ENCODE results near the gene MCUB.
"Not testable (repeated sequence)": the region's sequence is repeated elsewhere in the genome, so short reads cannot be mapped to it uniquely, and the experiment has no call there.

MCUB gene

DNA sequence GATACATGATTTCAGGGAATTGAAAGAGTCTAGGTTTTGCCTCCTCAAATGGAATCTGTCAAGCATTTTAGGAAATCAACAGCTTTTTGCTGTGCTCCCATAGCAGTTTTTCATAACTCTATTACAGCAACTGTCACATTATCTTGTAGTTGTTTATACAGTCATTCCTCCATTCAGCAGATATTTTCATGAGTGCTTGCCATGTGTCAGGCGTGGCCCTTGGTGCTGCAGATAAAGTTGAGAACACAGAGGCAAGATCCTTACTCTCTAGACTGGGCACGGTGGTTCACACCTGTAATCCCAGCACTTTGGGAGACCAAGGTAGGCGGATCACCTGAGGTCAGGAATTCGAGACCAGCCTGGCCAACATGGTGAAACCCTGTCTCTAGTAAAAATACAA, 67.3 kb downstream of the MCUB start:
- DNase-seq (ENCODE audit: low read depth, low spot score): no peak

DNA sequence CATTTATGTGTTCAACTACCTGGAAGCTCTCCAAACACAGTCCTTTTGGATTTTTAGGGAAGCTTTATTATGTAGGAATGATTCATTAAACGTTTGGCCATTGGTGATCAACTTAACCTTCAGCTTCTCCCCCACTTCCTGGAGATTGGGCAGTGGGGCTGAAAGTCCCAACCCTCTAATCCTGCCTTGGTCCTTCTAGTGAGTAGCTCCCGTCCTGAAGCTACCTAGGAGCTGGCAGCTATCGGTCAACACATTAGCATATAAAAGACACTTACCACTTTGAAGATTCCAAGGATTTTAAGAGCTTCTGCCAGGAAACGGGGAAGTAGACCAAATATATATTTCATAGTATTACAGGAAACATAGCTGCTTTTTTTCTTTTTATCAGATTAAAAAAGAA, 69.7 kb downstream of the MCUB start:
- no peak for DNase-seq (ENCODE audit: low read depth, low spot score)

DNA sequence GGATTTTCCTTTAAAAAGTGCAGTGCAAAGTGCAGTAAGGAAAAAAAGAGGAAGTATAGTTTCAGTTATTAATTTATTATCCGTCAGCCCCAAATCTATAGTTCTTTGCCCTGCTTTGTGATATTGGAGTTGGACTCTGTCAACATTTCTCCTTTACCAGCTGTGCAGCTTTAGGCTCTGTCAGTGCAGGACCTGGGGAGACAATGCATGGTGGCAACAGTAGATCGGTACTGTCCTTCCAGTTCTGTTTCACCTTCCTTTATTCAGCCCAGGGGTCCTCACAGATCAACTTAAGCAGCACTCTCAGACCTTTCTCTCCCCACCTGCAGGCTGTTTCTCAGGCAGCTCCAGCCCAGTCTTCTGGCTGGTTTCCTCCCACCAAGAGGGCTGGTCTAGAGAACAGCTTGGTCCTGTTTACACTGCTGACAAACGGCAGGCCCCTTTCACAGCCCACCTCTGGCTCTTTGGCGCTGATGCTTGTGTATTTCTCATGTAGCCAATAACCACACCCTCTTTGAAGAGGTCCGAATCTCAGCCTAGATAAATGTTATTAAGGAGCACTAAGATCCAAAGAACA, 71.6 kb downstream of the MCUB start:
- peak; percentile 77 for DNase-seq (ENCODE audit: low read depth, low spot score)

DNA sequence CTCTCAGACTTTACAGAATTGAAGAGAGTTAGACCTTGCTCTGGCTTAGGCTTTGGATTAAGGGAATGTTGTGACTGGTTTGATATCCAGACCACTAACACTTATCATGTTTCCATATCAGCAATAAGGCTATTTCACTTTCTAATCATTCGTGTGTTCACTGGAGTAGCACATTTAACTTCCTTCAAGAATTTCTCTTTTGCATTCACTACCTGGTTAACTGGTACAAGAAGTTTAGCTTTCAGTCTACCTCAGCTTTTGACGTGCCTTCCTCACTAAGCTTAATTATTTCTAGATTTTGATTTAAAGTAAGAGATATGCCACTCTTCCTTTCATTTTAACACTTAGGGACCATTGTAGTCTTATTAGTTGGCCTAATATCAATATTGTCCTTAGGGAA, 80.6 kb downstream of the MCUB start:
- DNase-seq (ENCODE audit: low read depth, low spot score): no peak

DNA sequence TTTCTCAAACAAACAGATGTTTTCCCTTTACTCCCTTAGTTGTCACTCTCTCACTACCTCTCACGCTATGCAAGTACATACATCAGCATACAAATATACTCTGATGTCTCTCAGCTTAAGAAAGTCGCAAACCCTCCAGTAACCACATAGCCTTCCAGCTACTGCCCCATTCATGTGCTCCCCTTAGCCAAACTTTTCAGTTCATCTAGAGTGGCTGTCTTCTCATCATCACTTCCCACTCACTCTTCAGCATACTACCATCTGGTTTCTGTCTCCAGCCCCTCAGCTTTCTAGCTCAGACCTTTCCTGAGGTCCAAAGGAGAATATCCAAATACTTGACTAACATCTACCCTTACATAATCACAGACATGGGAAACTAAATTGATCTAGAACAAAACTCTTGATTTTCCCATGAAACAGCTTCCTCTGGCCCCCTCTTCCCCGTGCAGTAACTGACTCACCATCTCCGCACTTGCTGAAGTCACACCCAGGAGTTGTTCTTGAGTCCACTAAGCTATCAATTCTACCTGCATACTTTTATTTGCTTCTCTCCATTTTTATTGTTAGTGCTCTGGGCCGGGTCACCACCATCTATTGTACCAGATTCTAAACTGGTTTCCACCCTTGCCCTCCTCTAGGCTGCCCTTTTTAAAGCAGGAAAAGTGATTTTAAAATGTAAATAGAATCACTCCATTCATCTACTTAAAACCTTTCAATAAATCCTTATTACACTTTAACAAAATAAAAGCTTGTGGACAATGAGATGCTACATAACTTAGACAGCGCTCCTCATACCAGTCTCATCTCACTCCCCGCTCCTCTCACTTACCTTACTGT, 86.0 kb downstream of the MCUB start:
- no peak for DNase-seq (ENCODE audit: low read depth, low spot score)

DNA sequence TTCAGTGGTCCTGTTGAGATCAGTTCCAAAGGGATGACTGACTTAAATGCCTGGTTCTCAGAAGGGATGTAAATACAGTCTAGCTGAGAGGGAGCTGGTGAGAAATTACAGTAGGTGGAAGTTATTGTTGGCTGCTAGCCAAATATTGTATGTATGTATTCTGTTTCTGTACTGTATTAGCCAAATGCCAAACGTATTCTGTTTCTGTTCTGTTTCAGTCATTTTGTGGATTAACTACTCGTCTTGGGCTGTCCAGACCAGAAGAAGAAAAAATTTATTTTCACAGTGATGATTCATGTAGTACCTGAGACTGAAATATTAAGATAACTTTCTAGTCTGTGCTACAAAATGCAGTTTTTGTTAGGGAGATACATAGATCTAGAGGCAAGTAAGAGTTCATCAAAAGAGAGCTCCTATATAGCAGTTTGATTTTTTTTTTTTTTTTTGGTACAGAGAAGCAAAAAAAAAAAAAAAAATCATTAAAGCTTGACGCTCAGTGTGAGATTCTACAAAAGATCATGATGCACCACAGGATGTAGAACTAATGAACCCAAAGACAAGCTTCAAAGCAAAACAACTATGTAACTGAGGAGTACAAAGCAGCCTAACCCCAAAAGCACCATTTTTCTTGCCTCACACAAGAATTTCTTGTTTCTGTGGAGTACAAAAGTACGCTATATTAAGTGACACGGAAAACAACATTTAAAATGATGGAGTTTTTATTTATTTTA, 88.4 kb downstream of the MCUB start:
- no peak for DNase-seq (ENCODE audit: low read depth, low spot score)

DNA sequence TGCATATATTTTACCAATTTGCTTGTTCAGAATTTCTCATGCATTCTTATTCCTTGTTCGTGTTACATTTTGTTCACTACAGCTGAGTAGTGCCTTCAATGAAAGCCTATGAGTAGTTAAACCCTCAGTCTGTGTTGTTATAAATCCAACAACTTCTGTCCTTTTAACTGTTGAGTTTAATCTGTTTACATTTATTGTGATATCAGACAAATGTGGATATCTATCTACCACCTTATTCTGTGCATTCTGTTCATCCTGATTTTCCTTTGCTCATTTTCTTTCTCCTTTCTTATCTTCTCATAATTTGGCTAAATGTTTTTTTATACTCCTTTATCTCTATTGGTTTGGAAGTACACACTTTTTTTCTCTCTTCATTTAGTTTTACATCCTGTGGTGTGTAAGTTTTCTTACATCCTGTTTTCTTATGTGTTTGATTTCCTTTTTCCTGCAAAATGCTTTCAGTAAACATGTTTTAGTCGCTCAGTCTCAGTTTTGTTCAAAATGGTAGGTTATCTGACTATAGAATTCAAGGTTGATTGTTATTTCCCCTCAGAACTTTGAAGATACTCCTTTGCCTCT, 89.0 kb downstream of the MCUB start:
- no peak for DNase-seq (ENCODE audit: low read depth, low spot score)

DNA sequence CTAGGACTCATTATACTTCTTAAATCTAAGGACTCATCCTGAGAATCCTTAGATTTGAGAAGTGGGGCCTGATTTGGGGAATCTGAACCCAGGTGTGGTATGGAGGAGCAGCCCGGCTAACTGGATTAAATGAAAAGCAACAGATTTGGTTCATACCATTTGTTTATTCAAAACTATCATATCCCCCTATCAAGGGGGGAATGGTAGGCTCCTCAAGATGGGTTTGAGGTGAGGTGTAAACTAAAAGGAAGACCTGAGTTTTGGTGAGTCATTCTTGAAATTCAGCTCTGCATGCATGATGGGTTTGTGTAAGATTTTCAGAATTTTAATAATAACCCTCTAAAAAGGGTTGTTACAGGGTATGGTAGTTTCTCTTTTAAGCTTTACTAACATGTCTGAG, 89.8 kb downstream of the MCUB start:
- no peak for DNase-seq (ENCODE audit: low read depth, low spot score)

DNA sequence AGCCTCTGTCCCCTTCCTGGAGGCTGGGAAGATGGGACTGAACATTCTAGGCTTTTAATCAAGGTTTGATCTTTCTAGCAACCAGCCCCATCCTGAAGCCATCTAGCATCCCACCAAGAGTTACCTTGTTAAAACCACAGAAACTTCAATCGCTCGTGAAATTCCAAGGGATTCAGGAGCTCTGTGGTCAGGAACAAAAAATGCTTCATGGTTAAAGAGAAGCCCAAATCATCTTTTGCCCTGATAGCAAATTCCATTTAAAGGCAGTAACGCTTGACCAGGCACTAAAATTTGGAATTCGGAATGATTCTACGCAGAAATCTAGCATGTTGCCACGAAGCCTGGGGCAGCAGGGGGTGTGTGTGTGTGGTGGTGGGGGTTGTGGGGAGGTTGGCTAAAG, 95.3 kb downstream of the MCUB start:
- no peak for DNase-seq (ENCODE audit: low read depth, low spot score)

DNA sequence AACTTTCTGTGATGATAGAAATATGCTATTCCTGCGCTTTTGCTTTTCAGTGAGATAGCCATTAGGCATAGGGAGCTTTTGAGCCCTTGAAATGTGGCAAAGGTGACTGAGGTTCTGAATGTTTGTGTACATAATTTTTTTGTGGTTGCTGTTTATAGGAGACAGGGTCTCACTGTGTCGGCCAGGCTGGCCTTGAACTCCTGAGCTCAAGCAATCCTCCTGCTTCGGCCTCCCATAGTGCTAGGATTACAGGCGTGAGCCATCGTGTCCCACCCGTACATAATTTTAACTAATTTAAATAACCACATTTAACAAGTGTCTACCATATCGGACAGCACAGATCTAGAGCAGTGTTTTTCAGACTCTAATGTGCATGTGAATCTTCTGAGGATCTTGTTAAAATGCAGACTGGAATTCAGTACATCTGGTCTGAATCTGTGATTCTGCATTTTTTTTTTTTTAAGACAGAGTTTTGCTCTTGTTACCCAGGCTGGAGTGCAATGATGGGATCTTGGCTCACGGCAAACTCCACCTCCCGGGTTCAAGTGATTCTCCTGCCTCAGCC, 97.9 kb downstream of the MCUB start:
- DNase-seq (ENCODE audit: low read depth, low spot score): no peak

DNA sequence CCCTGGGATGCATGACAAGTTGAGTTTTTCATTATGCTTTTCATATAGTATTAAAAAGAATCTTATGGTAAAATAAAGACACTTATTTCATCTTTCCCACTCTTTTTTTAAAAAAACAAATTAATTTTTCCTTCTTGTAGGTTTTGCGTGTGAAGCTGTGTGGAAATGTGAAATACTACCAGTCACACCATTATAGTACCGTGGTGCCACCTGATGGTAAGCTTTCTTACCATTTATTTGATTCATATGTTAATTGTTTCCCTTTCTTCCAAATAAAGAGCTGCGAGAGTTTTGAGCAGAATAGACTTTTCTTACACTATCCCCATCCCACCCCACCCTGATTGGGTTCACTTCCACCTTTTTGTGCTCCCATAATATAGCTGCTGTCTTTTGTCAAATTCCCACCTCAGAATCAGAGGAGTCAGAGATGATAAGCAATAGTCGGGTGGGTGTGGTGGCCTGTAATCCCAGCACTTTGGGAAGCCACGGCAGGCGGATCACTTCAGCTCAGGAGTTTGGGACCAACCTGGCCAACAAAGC, 98.9 kb downstream of the MCUB start:
- no peak for DNase-seq (ENCODE audit: low read depth, low spot score)

DNA sequence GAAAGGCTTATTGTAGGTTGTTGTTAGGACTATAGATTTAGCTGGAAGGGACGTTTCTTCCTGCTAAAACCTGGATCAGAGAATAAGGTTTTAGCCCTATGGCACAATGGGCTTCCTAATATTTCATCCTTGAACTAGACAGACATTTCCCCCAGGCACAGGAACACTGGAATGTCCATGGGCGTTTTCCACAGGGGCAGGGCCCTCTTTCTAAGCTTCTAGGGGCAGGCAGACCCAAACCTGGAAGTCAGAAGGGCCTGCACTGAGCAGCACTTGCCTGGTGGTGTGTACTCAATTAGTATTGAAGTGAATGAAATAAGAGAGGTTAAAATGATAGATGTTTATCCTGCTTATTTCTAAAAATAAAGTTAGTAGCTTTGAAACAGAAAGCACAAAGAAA, 102.1 kb downstream of the MCUB start:
- no peak for DNase-seq (ENCODE audit: low read depth, low spot score)

DNA sequence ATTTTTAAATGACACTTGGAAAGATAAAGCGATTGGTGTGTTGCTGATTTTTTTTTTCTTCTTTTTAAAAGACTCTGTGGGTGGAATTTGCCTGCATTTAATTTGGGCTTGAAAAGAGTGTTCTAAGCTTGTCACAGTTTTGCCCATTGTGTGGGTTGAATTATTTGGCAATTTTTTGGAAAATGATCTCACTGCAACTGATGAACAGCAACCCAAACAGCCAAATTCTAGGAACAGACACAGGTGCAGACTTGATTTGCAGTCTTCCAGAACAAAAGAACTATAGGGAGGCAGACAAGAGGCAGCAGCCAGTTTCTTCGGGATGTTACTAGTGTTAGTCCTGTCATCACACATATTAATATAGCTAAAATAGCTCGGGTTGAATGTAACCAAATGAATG, 102.7 kb downstream of the MCUB start:
- DNase-seq (ENCODE audit: low read depth, low spot score): no peak

DNA sequence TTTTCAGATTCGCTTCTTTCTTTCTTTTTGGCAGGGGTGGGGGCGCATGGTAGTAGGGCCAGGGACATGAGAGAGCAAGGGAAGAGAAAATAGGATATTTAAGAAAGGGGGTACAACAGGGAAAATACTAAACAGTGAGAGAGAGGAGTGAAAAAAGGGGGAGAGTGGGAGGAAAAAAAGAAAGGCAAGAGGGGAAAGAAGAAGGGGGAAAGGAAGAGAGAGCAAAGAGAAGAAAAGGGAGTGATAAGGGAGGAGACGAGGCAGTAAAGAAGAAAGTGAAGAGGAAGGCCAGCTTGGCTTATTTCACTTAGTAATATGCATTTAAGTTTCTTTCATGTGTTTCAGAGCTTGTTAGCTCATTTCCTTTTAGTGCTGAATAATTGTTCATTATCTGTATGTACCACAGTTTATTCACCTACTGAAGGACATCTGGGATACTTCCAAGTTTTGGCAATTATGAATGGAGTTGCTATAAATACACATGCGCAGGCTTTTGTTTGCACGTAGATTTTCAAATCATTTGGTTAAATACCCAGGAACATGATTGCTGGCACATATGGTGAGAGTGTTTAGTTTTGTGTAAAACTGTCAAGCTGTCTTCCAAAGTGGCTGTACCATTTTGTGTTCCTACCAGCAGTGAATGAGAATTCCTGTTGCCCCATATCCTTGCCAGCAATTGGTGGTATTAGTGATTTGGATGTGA, 105.9 kb downstream of the MCUB start:
- no peak for DNase-seq (ENCODE audit: low read depth, low spot score)

DNA sequence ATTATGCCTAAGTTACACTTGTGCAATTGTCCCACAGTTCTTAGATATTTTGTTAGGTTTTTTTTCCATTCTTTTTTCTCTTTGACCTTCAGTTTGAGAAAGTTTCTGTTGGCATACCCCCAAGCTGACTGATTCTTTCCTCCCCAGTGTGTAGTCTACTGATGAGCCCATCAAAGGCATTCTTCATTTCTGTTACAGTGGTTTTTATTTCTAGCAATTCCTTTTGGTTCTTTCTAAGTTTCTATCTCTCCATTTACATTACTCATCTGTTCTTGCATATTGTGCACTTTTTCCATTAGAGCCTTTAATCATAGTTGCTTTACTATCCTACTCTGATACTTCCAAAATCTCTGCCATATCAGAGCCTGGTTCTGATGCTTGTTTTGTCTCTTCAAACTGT, 111.3 kb downstream of the MCUB start:
- no peak for DNase-seq (ENCODE audit: low read depth, low spot score)

DNA sequence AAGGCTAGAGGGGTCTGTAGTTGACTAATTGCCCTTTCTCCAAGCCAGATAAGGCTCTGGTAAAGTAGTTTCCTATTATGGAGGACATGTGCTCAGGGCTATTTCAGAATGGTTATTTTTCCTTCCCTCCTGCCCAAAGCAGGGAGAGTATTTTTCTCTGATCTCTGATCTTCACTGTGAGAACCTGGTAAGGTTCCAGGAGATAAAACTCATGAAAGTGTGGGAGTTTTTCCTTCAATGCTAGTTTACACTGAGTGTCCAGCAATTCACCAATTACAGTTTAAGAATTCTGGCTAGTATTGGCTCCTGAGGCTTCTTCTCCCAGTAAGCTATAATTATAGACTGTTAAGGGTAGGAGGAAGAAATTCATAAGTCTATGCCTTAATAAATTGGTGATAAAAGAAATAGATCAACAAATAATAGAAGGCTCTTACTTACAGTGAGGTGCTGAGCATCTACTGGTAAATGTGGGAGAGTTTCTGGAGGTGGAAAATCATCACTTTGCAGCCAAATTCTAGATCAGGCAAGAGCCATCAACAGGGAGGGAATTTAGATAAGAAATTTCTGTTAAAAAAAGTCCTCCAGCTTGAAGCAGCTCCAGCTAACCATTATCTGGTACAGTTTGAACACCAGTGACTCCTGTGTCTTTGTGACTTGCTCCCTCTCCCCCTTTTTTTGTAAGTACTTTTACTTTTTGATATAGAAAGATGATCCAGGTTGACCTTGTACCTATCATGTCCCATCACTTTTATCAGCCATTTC, 112.3 kb downstream of the MCUB start:
- no peak for DNase-seq (ENCODE audit: low read depth, low spot score)

DNA sequence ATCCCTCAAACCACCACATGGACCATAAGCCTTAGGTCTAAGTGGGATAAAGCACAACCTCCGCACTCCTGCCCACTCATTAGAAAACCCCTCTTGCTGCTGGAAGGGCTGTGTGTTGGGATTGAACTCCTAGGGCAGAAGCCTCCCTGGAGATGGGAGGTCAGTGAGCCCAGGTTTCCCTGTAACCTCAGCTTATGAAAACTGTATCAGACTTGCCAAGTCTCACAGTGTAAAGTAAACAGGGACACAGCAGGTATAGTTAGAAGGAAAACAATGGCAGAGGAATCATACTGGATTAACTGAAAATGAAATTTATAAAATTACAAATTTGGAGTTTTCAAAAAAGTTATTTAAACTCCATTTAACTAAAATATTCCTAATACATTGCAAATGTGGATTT, 113.3 kb downstream of the MCUB start:
- DNase-seq (ENCODE audit: low read depth, low spot score): no peak

DNA sequence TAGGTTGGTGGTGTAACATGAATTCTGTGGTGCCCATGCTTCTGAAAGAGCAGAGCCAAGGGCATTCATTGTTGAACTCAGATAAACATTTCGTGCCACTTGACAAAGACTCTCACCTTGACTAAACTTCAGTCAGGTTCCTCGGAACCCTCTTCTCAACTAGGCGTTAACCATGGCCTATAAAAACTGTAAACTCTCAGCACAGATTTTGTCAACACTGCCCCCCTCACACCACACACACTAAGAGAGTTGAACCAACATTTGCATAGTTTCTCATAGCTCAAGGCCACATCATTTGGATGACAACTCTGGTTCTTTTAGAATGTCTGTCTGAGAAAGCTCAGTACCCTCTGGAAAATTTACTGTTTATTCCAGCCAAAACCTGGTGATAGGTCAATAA, 115.1 kb downstream of the MCUB start:
- DNase-seq (ENCODE audit: low read depth, low spot score): no peak

DNA sequence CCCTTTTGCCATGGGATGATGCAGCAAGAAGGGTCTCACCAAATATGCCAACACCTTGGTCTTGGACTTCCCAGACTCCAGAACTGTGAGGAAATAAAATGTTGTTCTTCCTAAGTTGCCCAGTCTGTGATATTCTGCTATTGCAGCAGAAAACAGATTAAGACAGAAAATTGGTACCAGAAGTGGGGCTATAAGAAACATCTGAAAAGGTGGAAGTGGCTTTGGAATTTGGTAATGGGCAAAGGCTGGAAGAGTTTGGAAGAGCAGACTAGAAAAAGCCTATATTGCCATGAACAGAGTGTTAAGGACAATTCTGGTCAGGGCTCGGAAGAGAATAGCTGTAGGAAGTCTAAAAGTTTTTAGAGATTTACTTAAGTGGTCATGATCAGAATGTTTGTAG, 115.8 kb downstream of the MCUB start:
- DNase-seq (ENCODE audit: low read depth, low spot score): no peak

DNA sequence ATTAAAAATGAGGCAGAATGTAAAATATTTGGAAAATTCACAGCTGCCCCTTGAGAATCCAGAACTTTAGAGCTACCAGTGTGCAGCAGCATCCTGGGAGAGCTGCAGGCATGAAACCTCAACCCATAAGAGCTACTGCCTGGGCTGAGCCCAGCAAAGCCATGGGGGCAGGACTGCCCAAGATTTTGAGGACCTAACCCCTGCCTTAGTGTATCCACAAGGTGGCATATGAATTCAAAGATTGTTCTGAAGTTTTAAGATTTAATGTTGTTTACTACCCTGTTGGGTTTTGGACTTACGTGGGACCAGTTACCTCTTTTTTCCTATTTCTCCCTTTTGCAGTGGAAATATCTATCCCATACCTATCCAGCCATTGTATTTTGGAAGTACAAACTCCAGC, 116.8 kb downstream of the MCUB start:
- no peak for DNase-seq (ENCODE audit: low read depth, low spot score)

DNA sequence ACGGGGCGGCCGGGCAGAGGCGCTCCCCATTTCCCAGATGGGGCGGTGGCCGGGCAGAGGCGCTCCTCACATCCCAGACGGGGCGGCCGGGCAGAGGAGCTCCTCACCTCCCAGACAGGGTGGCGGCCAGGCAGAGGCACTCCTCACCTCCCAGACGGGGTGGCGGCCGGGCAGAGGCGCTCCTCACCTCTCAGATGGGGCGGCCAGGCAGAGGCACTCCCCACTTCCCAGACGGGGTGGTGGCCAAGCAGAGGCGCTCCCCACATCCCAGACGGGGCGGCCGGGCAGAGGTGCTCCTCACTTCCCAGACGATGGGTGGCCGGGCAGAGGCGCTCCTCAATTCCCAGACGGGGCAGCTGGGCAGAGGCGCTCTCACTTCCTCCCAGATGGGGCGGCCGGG, 118.4 kb downstream of the MCUB start:
- not testable (repeated sequence) for DNase-seq (ENCODE audit: low read depth, low spot score)

Data from ELF-1 (cell line).